Esophagus squamous epithelium (tissue), 5 donors: ENCODE results near the gene CEP250. TPM values are rescaled to one million over a fixed set of nuclear protein-coding genes. Genes with fewer than 3 reads are reported as not detected.
"Not testable (repeated sequence)": the region's sequence is repeated elsewhere in the genome, so short reads cannot be mapped to it uniquely, and the experiment has no call there.

Experiments used
- DNase-seq: peaks from one replicate; lab custom pipeline; 2025; lab: John Stamatoyannopoulos, UW
- H3K27ac ChIP-seq, 4 donors: fragments of 200-600 bp; sonication (generic); one replicate each; pipeline ENCODE4 v1.5.1; 2016 to 2019; ENCODE audit warnings: mild to moderate bottlenecking in 1 of 4
- H3K27me3 ChIP-seq, 4 donors: fragments of 200-600 bp; sonication (generic); 1 replicate in 3 of 4; 2 replicates in 1 of 4; pipeline versions ENCODE4 v1.5.1 to v1.6.0; 2017 to 2021; ENCODE audit warnings: antibody characterized with exemption in 1 of 4
- H3K36me3 ChIP-seq, 3 donors: fragments of 200-600 bp; sonication (generic); one replicate each; pipeline ENCODE4 v1.5.1; 2016 to 2019
- H3K4me1 ChIP-seq, 3 donors: fragments of 200-600 bp; sonication (generic); one replicate each; pipeline ENCODE4 v1.5.1; 2017 to 2019
- H3K4me3 ChIP-seq, 4 donors: fragments of 200-600 bp; sonication (generic); 1 replicate in 3 of 4; 2 replicates in 1 of 4; pipeline ENCODE4 v1.5.1; 2016 to 2019; ENCODE audit warnings: mild to moderate bottlenecking in 2 of 4, moderate library complexity in 1 of 4
- H3K9me3 ChIP-seq, 3 donors: fragments of 200-600 bp; sonication (generic); one replicate each; pipeline ENCODE4 v1.5.1; 2016 to 2019
- CTCF ChIP-seq, 6 experiments: fragments of 450-650 bp in 4 of 6; fragments of 200-600 bp in 2 of 6; sonication (generic) in 2 of 6; IDR thresholded peaks; one replicate each; pipeline ENCODE4 v1.5.1; 2016 to 2019; ENCODE audit warnings: antibody characterized with exemption in 6 of 6, mild to moderate bottlenecking in 4 of 6, moderate library complexity in 4 of 6
- POLR2A ChIP-seq, 4 donors: fragments of 450-650 bp; IDR thresholded peaks; one replicate each; pipeline ENCODE4 v1.6.1; 2017; ENCODE audit warnings: antibody characterized with exemption in 4 of 4, mild to moderate bottlenecking in 4 of 4, moderate library complexity in 3 of 4
- WGBS, 2 donors: methylation state at CpG; one replicate each; pipeline ENCODE4 v1.1.5; 2018; 5-methylcytosine and 5-hydroxymethylcytosine counted together
- intact Hi-C: fragments of 100-400 bp; cut with DNase I; formaldehyde crosslinking; loops from one replicate; pipeline ENCODE4 v1.15.0; 2022
- total RNA-seq, 4 donors: library from RNA; depleted of rRNA; stranded (reverse); fragments of >200 nt; gene quantifications; one replicate each; pipeline ENCODE4 v1.1.0, GENCODE V29; 2016
- donor health status: DM: yes; HTN: yes; CAD: no.

Gene CEP250
- total RNA-seq, 4 donors from 2014 or later, result 10.6 to 22.7 (median 16.6) TPM

- Histone ChIP-seq H3K4me3 (no peak overlapping the region), H3K36me3 (no peaks in the 10 kb centered on the region), H3K27ac (peak overlapping the region in 3 of 4 donors; percentile 89 to 96 (median 92)), H3K9me3 (no peaks in the 10 kb centered on the region), H3K4me1 (peaks cover 0 to 70% (median 24%) of the 10 kb centered on the region in 3 donors), H3K27me3 (no peaks in the 10 kb centered on the region)
- WGBS, 2 donors, result 82 to 89% methylated on average over 6 to 7 of the region's 7 CpGs
- TF ChIP-seq CTCF (IDR thresholded peaks at IDR 0.05) (no peak), POLR2A (IDR thresholded peaks at IDR 0.05) (no peak)
- DNase-seq, result no peak
- intact Hi-C loops, result no loop called here
These were observed 1.8 kb upstream of the CEP250 start for GRCh38 chr20:35453647-35454046.

- not testable (repeated sequence) for H3K4me3 ChIP-seq, DNase-seq
- 92 to 99% methylated on average over 7 of the region's 7 CpGs for WGBS, 2 donors
These were observed 1.3 kb downstream of the CEP250 start for GRCh38 chr20:35456700-35457099.

GRCh38 chr20:35457539-35457938 is 2.1 kb downstream of the CEP250 start:
- H3K27ac ChIP-seq, DNase-seq, H3K27me3 ChIP-seq, H3K4me3 ChIP-seq, H3K9me3 ChIP-seq, intact Hi-C loops: not testable (repeated sequence)
- Histone ChIP-seq H3K4me1 (peaks cover 0 to 47% (median 17%) of the 10 kb centered on the region in 3 donors), H3K36me3 (peaks cover 0 to 33% (median 6%) of the 10 kb centered on the region in 3 donors)
- WGBS, 2 donors, result 62 to 63% methylated on average over 2 of the region's 2 CpGs

More at GRCh38 chr20:35456700-35457099, 1.3 kb downstream of the CEP250 start:
- H3K27me3 ChIP-seq, H3K9me3 ChIP-seq, intact Hi-C loops, H3K27ac ChIP-seq: not testable (repeated sequence)
- peaks cover 0 to 55% (median 21%) of the 10 kb centered on the region in 3 donors for H3K4me1 ChIP-seq
- H3K36me3 ChIP-seq, result peaks cover 0 to 25% (median 0%) of the 10 kb centered on the region in 3 donors

- TF ChIP-seq POLR2A (IDR thresholded peaks at IDR 0.05) (no peak), CTCF (IDR thresholded peaks at IDR 0.05) (no peak)
- intact Hi-C loops, result no loop called here
- H3K4me1 ChIP-seq, result peaks cover 0 to 38% (median 17%) of the 10 kb centered on the region in 3 donors
These were observed 3.0 kb downstream of the CEP250 start for GRCh38 chr20:35458388-35458787.

GRCh38 chr20:35461620-35462019 is 6.2 kb downstream of the CEP250 start:
- Histone ChIP-seq H3K4me1 (peaks cover 0 to 16% (median 1%) of the 10 kb centered on the region in 3 donors), H3K27me3 (no peaks in the 10 kb centered on the region), H3K9me3 (no peaks in the 10 kb centered on the region), H3K4me3 (no peak overlapping the region), H3K36me3 (peaks cover 0 to 68% (median 10%) of the 10 kb centered on the region in 3 donors), H3K27ac (no peak overlapping the region)
- TF ChIP-seq CTCF (IDR thresholded peaks at IDR 0.05) (no peak), POLR2A (IDR thresholded peaks at IDR 0.05) (no peak)
- DNase-seq, result no peak
- intact Hi-C loops, result no loop called here
- 67 to 74% methylated on average over 3 of the region's 3 CpGs for WGBS, 2 donors

More at GRCh38 chr20:35458388-35458787, 3.0 kb downstream of the CEP250 start:
- Histone ChIP-seq H3K9me3 (no peaks in the 10 kb centered on the region), H3K36me3 (peaks cover 0 to 42% (median 9%) of the 10 kb centered on the region in 3 donors), H3K27me3 (no peaks in the 10 kb centered on the region), H3K4me3 (no peak overlapping the region), H3K27ac (no peak overlapping the region)
- no peak for DNase-seq

- Histone ChIP-seq H3K27me3 (no peaks in the 10 kb centered on the region), H3K36me3 (peaks cover 0 to 76% (median 12%) of the 10 kb centered on the region in 3 donors), H3K27ac (no peak overlapping the region), H3K9me3 (no peaks in the 10 kb centered on the region), H3K4me1 (peaks cover 0 to 12% (median 0%) of the 10 kb centered on the region in 3 donors), H3K4me3 (no peak overlapping the region)
- TF ChIP-seq CTCF (IDR thresholded peaks at IDR 0.05), result no peak
- no peak for TF ChIP-seq POLR2A (IDR thresholded peaks at IDR 0.05)
- no peak for DNase-seq
- WGBS, 2 donors, result 92 to 97% methylated on average over 2 of the region's 2 CpGs
- intact Hi-C loops, result no loop called here
These were observed 7.0 kb downstream of the CEP250 start for GRCh38 chr20:35462351-35462750.
